Stimulated activated naive CD8-positive, alpha-beta T cell treated with anti-CD3 and anti-CD28 coated beads, Interleukin-15, Interleukin-2, amounts not matched to agents 100 U/mL and 50 U/mL, for 24 hours (primary cell): ENCODE results near the gene MYO10.
"Not testable (repeated sequence)": the region's sequence is repeated elsewhere in the genome, so short reads cannot be mapped to it uniquely, and the experiment has no call there.

Source experiments
- ATAC-seq: fragments of 150-1000 bp; cut with Tn5 transposase; one replicate; pipeline ENCODE4 v1.10.0; 2021
- DNase-seq: peaks from one replicate; pipeline ENCODE4 v3.0.0; 2021

The MYO10 gene

GRCh38 chr5:16886793-16887345 lies 49.2 kb downstream of the MYO10 start:
- no peak for ATAC-seq
- DNase-seq = no peak

DNA sequence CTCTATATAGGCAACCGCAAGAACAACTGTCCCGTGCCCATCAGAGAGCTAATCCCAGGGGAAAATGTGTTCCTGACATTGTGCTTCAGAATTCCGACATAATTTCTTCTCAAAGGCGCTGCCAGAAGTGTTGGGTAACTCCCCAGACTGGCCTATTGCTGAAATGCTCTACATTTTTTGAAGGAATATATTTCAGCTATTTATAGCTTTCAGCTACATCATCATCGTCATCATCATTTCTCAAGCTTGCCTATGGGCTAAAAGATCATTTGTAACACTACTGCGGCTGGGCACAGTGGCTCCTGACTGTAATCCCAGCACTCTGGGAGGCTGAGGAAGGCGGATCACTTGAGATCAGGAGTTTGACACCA lies 49.7 kb downstream of the MYO10 start:
- DNase-seq (no peak), ATAC-seq (no peak)

GRCh38 chr5:16885635-16886365 lies 50.3 kb downstream of the MYO10 start:
- ATAC-seq (no peak), DNase-seq (no peak)

- DNase-seq = no peak
- ATAC-seq = no peak
Measured at GRCh38 chr5:16884595-16884994, 51.5 kb downstream of the MYO10 start.

- DNase-seq (no peak), ATAC-seq (no peak)
Measured at GRCh38 chr5:16883806-16884205, 52.3 kb downstream of the MYO10 start.

DNA sequence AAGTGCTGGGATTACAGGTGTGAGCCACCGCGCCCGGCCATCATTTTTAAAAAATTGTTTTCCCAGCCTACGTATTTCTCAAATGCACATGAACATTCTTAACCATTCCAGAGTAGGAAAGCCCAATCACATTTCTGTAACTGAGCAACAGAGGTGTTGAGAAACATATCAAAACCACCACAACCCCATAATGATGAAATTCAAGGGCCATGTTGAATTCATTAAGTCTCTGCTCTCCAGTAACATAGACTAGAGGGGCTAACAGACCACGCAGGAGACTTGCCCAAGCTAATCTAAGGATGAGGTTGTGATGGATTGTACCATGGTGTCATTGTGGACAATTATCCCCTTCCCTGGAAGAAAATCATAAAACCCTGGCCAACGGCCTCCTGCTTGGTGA lies 52.9 kb downstream of the MYO10 start:
- no peak for DNase-seq
- ATAC-seq = no peak

DNA sequence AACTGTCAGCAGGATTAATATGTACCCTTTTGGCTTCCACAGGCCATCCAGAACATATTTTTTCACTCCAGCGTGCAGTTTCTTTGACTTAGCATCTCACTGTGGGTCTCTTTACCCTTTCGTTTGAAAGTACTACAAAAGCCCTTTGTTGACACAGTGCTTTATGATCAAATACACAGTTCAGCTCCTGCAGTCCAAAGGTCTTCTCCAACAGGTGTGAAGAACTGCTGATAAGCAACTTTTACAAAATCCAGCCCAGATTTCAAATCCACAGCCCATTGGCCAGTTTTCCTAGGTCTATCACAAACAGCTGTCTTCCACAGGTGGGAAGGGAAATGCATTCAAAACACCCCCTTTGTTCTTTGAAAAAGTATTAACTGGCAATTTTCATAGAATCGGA lies 54.8 kb downstream of the MYO10 start:
- ATAC-seq (no peak), DNase-seq (no peak)

- DNase-seq = no peak
- ATAC-seq = no peak
Measured at GRCh38 chr5:16880547-16880946, 55.5 kb downstream of the MYO10 start.

- DNase-seq = no peak
- no peak for ATAC-seq
Measured at GRCh38 chr5:16879650-16880049, 56.4 kb downstream of the MYO10 start.

GRCh38 chr5:16879191-16879590 lies 56.9 kb downstream of the MYO10 start:
- ATAC-seq (no peak), DNase-seq (no peak)

- DNase-seq (no peak), ATAC-seq (no peak)
Measured at GRCh38 chr5:16877267-16877935, 58.7 kb downstream of the MYO10 start.

GRCh38 chr5:16874424-16874823 lies 61.7 kb downstream of the MYO10 start:
- DNase-seq, ATAC-seq: not testable (repeated sequence)

DNA sequence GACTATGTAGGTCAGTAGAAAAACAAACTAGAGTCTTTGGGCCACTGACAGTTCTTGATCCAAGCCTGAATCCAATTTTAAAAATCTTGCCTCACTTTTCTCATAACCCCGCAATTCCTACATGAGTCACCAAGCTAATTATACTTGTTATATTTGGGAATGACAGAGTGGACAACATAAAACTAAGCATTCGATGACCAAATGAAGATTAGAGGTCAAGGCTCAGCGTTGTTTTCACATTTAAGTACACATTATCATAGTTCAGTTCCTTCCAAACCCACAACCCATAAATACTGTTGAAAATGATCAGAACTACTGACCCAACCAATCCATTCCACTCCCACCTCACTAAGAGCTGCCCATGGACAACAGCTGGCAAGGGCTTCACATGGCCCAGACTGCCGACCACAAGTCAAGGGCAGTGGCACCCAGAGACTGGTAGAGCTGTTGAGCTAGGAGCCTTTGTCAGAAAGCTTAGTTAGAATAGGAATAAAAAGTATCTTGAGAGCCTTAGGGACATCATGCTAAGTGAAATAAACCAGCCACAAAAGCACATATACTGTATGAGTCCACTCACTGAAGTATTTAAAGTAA lies 64.2 kb downstream of the MYO10 start:
- no peak for ATAC-seq
- DNase-seq = no peak

GRCh38 chr5:16870878-16871277 lies 65.2 kb downstream of the MYO10 start:
- DNase-seq (no peak), ATAC-seq (no peak)

- ATAC-seq = no peak
- DNase-seq = no peak
Measured at GRCh38 chr5:16869821-16870796, 66.0 kb downstream of the MYO10 start.

- no peak for ATAC-seq
- no peak for DNase-seq
Measured at GRCh38 chr5:16867577-16867953, 68.5 kb downstream of the MYO10 start.

- DNase-seq = no peak
Measured at GRCh38 chr5:16866795-16867576, 69.1 kb downstream of the MYO10 start.

GRCh38 chr5:16866273-16866672 lies 69.8 kb downstream of the MYO10 start:
- no peak for DNase-seq
- no peak for ATAC-seq

More at GRCh38 chr5:16866795-16867576, 69.1 kb downstream of the MYO10 start:
- no peak for ATAC-seq

DNA sequence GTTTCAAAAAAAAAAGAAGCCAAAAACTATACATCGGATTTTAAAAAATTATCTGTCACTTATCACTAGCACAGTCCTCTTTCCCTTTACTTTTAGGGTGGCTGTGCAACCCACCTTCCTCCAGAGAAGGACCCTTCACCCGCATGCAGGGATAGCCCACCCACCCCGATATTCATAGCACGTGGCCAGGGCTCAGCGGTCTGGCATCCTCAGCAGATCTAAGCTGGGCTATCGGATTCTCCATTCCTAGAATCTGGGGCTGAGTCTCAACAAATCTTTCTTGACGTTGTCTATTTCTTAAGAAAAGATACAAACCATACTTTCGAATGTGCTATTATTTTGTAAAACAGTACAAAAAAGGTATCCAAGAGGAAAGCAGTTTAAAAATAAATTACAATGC lies 70.9 kb downstream of the MYO10 start:
- DNase-seq = no peak
- ATAC-seq = no peak

GRCh38 chr5:16864631-16865131 lies 71.4 kb downstream of the MYO10 start:
- ATAC-seq (no peak), DNase-seq (no peak)

DNA sequence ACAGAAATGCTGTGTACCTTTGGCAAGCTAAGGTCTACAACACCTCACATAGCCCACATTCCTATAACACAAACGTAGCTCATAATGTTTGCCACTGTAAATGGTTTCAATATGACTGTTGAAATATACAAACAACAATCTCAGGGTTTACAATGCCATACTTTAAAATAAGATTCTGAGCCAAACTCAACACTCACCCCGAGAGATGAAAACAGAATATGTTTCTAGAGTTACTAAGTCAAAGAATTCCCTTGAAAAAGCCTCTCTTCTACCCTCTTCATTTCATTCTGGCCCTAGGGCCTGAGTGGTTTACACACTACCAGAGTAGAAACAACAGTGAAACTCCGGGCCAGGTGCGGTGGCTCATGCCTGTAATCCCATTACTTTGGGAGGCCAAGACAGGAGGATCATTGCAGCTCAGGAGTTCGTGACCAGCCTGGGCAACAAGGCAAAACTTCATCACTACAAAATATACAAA lies 72.6 kb downstream of the MYO10 start:
- ATAC-seq = no peak
- no peak for DNase-seq
